Medulla oblongata (tissue), 1 donor: ENCODE measurements around the gene ZNF157.
"Not testable (repeated sequence)": the region's sequence is repeated elsewhere in the genome, so short reads cannot be mapped to it uniquely, and the experiment has no call there.

Experiments used
- DNase-seq: peaks from one replicate; pipeline ENCODE4 v3.0.0-alpha.2; 2015; ENCODE audit errors: extremely low spot score

ZNF157 gene

DNA sequence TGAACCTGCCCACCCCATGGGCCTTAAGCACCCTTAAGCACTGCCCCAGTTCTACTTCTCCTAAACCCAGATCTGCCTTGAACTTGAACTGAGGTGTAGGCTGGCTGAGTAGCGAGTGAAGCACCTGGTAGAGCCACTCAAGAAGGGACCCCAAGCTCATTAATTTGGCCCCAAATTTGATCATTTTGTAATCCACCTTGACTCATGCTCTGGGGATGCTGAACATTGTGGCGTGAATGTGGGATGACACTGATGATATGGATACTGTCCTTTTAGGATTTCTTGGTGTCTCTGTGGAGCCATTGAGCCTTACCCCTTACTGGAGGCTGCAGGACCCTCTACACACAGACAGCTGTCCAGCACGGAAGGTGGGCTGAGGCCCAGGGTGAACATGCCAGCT is at the start of gene ZNF157:
ZNF157 (plus strand) TSS at position 301 of the 400 bp plus-strand sequence; CDS start at position 392, 91 bp downstream.
- no peak for DNase-seq

DNA sequence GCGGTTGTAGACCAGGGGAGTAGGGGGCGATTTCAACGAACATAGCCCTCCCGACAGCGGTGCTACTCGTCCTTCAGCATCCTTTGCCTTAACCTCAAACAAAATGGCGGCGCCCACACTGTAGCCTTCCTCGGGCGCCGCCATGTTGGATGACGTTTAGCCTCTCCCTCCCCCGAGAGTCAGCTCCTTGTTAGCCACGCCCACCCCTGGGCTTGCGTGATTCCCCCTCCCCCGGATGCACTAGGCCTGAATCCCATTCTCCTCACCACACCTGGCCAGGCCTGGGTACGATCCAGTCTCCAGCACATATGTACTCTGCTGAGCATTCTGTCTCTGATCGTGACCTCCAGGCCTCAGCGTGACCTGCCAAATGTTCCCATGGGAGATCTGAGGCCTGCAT is 49.0 kb upstream of the ZNF157 start:
- peak; percentile 77 for DNase-seq

DNA sequence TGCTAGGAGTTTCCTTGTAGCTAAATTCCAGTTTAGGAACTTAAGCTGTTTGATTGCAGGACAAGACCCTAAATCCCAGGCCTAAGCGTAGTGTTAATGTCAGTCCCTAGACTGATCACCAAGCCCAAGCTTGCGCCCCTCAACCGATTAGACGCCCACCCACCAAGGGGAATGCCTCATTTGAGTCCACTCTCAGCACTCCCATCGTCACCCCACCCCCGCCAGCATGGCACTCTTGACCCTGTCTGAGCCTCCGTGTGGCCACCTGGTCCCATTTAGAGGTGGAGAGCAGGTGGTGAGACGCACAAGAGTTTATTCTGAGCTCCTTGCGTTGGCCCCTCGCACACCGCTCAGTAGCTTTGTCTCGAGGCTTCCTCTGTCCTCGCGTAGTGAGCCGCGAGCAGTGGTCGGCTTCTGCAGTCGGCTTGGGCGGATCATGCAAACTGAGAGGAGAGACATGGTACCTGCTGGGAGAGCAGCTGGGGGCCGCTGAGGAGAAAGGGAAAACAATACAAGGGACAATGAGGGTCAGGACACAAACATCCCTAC is 48.5 kb upstream of the ZNF157 start:
- no peak for DNase-seq

- DNase-seq = no peak
These were observed 42.5 kb upstream of the ZNF157 start for GRCh38 chrX:47327902-47328301.

DNA sequence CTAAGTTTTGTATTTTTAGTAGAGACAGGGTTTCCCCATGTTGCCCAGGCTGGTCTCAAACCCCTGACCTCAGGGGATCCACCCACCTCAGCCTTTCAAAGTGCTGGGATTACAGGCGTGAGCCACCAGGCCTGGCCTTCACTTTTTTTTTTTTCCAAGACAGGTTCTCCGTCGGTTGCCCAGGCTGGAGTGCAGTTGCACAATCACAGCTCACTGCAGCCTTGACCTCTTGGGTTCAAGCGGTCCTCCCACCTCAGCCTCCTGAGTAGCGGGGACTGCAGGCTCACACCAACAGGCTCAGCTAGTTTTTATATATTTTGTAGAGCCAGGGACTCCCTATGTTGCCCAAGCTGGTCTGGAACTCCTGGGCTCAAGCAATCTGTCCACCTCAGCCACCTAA is 37.6 kb upstream of the ZNF157 start:
- not testable (repeated sequence) for DNase-seq

DNA sequence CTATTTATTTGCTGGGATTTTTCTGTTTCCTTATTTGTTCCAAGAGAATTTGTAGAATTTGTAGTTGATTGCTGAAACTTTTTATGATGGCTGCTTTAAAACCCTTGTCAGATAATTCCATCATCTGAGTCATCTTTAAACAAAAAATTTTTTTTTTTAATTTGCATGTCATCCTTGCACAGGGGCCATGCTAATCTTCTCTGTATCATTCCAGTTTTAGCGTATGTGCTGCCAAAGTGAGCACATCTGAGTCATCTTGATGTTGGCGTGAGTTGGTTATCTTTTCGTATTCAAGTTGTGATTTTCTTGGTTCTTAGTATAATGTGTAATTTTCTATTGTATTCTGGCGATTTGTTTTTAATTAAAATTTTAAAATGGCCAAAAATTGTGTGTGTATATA is 18.7 kb upstream of the ZNF157 start:
- no peak for DNase-seq

GRCh38 chrX:47358387-47359065 is 11.9 kb upstream of the ZNF157 start:
- no peak for DNase-seq

GRCh38 chrX:47360423-47361179 is 9.8 kb upstream of the ZNF157 start:
- DNase-seq = no peak

GRCh38 chrX:47361538-47362511 is 8.6 kb upstream of the ZNF157 start:
- peak; percentile 93 for DNase-seq

DNA sequence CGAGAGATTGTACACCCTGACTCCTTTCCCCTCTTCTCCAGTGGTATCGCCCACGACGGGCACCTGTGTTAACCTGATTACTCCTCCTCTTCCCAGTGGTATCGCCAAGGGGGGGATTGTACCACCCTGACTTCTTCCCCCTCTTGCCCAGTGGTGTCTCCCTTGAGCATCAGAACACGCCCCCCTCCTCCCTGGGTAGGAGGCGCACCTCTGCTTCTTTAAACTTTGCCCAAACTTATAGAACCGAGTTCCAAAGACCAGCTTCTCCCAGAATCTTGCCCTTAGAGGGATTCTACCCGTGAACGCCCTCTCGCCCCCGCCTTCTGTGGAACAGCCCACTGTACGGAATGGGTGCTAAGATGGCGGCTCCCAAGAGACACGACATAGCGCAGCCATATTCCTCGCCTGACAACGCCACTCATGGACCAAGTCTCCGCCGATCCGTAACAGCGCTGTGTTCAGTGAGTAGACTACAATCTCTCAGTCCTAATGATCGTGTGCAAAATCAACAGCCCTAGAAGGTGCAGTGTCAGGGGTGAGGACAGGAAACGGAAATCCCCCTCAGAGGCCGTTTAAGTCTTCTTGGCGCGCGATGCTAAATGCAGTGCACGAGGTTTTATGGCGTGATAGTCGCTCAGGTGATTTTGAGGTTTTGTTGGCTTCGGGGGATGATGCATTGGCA is 4.2 kb upstream of the ZNF157 start:
- peak; percentile 76 for DNase-seq

DNA sequence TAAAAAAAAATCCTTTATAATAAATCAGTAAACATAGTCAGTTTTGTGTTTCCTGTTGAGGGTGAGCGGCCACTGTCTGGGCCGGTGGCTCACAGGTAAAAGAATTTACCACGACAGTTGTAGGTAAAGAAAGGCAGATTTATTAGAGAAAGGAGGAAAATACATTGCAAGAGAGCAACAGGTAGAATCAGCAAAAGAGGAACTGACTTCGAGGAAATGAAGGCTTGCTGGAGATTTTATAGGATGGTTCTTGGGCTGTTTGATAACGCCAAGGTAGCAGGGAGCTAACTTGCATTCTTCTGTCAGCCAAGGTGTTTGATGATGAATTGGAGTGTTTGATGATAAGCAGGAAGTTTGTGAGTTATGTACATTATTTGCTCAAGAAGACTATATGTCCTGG is 2.8 kb downstream of the ZNF157 start:
- DNase-seq = no peak

DNA sequence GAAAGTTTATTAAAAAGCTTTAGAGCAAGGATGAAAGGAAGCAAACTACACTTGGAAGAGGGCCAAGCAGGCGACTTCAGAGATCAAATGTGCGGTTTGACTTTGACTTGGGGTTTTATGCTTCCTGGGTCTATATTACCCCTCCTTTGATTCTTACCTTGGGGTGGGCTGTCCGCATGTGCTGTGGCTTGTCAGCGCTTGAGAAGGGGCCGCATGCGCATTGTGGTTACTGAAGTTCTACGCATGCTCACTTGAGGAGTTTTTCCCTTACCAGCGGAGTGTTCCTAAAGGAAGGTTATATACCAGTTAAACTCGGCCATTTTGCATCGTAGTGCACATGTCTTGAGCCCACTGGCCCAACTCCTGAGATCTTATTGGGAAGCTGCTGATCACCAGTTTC is 9.9 kb downstream of the ZNF157 start:
- peak; percentile 6 for DNase-seq

GRCh38 chrX:47380837-47381236 is 10.5 kb downstream of the ZNF157 start:
- not testable (repeated sequence) for DNase-seq

- peak; percentile 83 for DNase-seq
These were observed 14.1 kb downstream of the ZNF157 start for GRCh38 chrX:47384502-47384901.

- DNase-seq = no peak
These were observed 20.4 kb downstream of the ZNF157 start for GRCh38 chrX:47390780-47391179.

DNA sequence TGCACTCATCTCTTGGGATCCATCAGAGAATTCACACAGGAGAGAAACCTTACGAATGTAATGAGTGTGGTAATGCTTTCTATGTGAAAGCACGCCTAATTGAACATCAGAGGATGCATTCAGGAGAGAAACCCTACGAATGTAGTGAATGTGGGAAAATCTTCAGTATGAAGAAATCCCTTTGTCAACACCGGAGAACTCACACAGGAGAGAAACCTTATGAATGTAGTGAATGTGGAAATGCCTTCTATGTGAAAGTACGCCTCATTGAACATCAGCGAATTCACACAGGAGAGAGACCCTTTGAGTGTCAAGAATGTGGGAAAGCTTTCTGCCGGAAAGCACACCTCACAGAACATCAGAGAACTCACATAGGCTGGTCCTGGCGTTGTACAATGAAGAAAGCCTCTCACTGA is 42.8 kb downstream of the ZNF157 start:
- no peak for DNase-seq

GRCh38 chrX:47420265-47420664 is 49.9 kb downstream of the ZNF157 start:
- DNase-seq = no peak

- DNase-seq = no peak
These were observed 50.6 kb downstream of the ZNF157 start for GRCh38 chrX:47420962-47421361.

- no peak for DNase-seq
These were observed 52.1 kb downstream of the ZNF157 start for GRCh38 chrX:47422444-47422843.

- no peak for DNase-seq
These were observed 60.5 kb downstream of the ZNF157 start for GRCh38 chrX:47430925-47431324.

GRCh38 chrX:47446431-47446830 is 76.1 kb downstream of the ZNF157 start:
- no peak for DNase-seq
